NCI-H2171 treated with DMSO at 0.1 percent for 48 hours (cell line): ENCODE results near the gene IFITM2.
"Not testable (repeated sequence)": the region's sequence is repeated elsewhere in the genome, so short reads cannot be mapped to it uniquely, and the experiment has no call there.

Experiments
- DNase-seq: peaks from one replicate; lab custom pipeline; 2025; lab: John Stamatoyannopoulos, UW

IFITM2 gene

DNA sequence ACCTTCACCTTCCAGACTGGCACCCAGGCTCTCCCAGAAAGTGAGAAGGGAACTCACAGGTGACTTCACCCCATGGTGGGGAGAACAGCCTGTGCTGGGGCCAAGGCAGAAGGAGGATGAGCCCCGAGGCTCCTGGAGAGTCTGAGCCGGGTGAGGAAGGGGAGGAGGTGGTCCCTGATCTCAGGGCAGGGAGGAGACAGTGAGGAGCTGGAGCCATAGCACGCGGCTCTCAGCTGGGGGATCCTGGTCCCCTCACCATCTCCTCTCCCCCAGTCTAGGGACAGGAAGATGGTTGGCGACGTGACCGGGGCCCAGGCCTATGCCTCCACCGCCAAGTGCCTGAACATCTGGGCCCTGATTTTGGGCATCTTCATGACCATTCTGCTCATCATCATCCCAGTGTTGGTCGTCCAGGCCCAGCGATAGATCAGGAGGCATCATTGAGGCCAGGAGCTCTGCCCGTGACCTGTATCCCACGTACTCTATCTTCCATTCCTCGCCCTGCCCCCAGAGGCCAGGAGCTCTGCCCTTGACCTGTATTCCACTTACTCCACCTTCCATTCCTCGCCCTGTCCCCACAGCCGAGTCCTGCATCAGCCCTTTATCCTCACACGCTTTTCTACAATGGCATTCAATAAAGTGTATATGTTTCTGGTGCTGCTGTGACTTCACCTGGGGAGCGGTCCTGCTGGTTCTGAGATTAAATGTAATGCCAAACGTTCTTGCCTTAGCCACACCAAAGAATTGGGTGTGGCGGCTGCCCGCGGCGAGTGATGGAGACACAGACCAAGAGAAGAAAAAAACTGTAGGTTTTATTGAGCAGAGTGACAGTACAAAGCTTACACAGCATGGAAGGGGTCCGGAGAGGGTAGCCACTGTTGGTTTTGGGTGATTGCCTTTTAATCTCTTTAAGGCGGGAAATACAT is 1.4 kb downstream of the IFITM2 start:
- DNase-seq = not testable (repeated sequence)

DNA sequence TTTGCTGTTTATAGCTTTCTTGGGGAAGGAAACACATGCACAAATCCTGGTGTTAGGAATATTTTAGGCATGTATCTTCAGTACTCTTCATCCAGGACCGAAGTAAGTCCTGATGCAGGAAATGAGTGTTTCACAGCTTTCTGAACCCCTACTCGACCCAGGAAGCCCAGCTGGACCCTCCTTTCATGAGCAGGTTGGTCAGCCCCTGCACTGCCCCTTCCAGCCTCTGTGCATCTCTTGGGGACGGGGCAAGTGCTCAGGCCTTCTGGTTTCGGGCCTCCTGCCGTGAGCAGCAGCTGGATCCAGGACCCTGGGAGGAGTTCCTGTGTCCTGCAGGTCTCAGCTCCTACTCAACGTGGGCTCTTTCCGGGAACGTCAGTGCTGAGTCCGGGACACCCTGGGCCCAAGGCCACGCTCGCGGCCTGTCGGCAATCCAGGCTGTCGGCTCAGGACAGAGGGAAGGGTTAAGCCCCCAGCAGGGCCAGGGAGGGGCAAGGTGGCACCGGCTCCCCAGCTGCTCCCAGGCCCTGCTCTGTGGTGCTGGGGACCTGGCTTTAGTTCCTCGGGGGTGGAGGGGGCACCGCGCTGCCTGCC is 2.5 kb downstream of the IFITM2 start:
- not testable (repeated sequence) for DNase-seq

DNA sequence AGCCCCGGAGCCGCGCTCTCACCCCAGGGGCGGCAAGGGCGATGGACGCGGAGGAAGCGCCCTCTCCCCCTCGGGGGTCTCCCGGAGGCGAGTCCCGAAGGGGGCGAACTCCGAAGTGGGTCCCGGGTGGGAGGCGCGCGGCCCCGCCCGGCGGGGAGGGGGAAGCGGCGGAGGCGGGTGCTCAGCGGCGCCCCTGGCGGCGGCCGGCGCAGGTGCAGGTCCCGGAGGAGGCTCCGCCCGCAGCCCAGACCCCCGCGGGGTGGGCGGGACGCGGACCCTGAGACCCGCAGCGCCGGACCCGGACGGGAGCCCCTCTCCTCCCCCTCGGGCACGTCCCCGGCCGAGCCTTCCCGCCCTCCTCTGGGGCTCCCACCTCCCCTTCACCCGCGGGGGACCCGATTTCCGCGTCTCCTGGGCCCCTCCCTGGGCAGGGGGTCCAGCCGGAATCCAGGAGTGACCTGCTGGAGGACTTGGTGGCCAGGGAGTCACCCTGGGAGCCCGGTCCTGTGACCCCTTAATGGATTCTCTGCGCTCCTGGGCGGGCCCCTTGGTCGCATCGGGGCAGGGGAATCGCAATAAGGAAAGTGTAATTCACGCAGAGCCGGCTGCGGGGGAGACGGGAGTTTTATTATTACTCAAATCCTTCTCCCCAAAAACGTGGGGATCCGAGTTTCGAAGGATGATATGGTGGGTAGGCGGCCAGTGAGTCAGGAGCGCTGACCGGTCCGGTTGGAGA is 3.6 kb downstream of the IFITM2 start:
- DNase-seq = not testable (repeated sequence)

GRCh38 chr11:312092-312816 is 4.6 kb downstream of the IFITM2 start:
- DNase-seq = no peak

DNA sequence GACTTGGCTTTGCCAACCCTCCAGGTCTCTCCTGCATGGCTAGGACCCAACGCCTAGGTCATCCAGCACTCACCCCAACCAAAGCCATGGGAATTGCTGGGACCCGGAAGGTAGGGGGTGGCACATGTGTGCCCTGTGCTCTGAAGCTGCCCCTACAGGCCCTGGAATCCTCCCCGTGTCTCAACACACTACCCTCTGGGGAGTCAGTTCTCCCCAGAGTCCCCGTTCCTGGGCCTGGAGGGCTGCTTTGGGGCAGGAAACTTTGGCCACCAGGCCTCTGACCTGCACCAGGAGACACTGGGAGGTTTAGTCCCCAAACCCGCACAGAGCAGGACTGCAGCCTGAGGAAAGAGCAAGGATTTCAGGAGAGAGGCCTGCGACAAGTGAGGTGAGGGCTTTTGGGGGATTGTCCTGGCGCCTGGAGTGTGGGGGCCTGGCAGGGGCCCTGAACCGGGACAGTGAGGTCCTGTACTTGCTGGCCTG is 5.7 kb downstream of the IFITM2 start:
- DNase-seq = no peak

GRCh38 chr11:313787-314553 is 6.4 kb downstream of the IFITM2 start, which contains the start of gene IFITM1:
IFITM1 (plus strand) TSS chr11:314040; CDS start chr11:314171, 131 bp downstream.
- DNase-seq = peak; percentile 2

- not testable (repeated sequence) for DNase-seq
These were observed 6.9 kb downstream of the IFITM2 start for GRCh38 chr11:314554-314875.

DNA sequence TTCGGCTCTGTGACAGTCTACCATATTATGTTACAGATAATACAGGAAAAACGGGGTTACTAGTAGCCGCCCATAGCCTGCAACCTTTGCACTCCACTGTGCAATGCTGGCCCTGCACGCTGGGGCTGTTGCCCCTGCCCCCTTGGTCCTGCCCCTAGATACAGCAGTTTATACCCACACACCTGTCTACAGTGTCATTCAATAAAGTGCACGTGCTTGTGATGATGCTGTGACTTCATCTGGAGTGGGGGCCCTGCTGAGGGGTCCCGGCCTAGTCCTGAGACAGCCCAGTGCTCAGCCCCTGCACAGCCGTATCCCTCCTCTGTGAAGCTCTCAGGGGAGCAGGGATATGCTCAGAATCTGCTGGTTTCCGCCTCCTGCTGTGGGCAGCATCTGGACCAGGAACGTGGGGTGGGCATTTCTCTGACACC is 7.5 kb downstream of the IFITM2 start:
- DNase-seq = no peak

- no peak for DNase-seq
These were observed 7.9 kb downstream of the IFITM2 start for GRCh38 chr11:315516-315994.

DNA sequence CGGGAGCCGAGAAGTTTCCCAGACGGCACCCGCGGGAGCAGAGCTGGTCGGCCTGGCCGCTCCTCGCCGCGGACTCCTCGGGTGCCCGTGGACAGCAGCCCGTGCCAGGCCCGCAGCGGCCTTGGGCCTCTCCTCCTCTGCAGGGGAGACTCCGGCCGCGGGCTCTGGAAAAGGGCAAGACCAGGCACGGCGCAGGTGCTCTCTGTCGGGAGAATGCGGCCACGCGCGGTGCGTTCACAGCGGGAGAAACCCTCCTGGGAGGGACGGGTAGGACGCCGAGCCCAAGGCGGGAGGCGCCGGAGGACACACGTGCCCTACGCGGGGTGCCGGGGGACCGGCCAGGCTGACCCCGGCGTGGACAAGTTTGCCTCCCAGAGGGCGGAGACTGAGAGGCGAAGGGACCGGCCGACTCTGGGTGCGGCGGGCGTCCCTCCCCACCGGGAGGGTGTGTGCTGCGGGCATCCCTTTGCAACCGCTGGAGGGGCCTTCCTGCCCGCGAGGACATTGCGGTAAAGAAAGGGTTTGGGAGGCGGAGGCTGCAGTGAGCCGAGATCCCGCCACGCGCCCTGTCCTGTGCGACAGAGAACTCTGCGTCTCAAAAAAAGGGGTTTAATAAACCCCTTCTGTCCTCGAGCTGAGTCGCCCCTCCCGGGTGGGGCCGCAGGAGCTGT is 8.6 kb downstream of the IFITM2 start:
- DNase-seq = no peak

DNA sequence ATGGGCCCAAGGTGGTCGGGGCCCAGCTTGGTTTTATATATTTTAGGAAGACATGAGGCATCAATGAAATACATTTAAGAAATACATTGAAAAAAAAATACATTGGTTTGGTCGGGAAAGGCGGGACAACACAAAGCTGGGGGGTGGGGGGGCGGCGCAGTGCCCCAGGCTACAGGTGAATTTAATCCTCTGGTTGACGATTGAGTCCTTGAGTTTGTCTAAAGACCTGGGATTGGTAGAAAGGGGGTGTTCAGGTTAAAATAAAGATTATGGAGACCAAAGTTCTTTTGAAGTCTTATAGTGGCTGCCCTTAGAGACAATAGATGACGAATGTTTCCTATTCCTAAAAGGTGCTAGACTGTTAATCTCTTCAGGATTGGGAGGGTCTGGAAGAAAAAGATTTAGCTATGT is 9.3 kb downstream of the IFITM2 start:
- no peak for DNase-seq

- DNase-seq = not testable (repeated sequence)
These were observed 10.2 kb downstream of the IFITM2 start for GRCh38 chr11:317668-318404.

DNA sequence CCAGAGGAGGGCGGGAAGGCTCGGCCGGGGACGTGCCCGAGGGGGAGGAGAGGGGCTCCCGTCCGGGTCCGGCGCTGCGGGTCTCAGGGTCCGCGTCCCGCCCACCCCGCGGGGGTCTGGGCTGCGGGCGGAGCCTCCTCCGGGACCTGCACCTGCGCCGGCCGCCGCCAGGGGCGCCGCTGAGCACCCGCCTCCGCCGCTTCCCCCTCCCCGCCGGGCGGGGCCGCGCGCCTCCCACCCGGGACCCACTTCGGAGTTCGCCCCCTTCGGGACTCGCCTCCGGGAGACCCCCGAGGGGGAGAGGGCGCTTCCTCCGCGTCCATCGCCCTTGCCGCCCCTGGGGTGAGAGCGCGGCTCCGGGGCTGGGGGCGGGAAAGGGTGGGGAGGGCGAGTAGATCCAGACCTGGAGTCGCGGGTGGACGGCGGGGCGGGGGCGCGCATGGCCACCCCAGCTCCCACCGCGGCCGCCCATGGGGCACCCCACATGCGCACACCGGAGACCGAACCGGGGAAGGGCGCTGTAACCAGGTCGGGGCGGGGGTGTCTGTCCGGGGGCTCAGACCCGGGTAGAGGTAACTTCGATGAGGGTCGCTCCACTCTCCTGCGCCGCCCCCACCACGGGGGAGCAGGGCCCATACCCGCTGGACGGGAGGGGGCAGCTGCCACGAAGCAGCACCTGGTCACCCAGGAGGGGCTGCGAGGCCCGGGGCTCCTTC is 10.9 kb downstream of the IFITM2 start:
- not testable (repeated sequence) for DNase-seq

GRCh38 chr11:319121-319887 is 11.7 kb downstream of the IFITM2 start:
- DNase-seq = not testable (repeated sequence)

- not testable (repeated sequence) for DNase-seq
These were observed 12.3 kb downstream of the IFITM2 start for GRCh38 chr11:319888-320273.

GRCh38 chr11:324156-324555 is 16.5 kb downstream of the IFITM2 start:
- no peak for DNase-seq

DNA sequence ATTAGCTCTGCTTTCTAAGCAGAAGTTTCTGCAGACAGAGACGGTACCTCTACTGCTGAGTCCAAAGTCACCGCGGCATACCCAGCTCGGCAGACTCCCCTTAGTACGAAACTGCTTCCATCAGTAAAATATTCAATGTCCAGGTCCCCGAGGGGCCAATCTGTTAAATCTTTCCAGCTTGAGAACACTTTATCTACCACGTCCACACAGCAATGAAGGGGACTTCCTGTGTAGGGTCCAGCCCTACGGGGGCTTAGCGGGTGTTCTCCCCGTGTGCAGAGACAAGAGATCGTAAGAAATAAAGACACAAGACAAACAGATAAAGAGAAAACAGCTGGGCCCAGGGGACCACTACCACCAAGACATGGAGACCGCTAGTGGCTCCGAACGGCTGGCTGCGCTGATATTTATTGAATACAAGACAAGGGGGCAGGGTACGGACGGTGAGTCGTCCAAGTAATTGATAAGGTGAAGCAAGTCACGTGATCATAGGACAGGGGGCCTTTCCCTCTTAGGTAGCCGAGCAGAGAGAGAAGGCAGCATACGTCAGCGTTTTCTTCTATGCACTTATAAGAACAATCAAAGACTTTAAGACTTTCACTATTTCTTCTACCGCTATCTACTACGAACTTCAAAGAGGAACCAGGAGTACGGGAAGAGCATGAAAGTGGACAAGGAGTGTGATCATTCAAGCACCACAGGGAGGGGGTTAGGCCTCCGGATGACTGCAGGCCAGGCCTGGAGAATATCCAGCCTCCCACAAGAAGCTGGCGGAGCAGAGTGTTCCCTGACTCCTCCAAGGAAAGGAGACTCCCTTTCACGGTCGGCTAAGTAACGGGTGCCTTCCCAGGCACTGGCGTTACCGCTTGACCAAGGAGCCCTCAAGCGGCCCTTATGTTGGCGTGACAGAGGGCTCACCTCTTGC is 17.2 kb downstream of the IFITM2 start:
- DNase-seq = not testable (repeated sequence)
